Natural killer cell treated with Interleukin-12 subunit alpha and Interleukin-12 subunit beta and Interleukin-15 and Interleukin-18, amount 100 ng/mL, for 72 hours (primary cell): ENCODE results near the gene L1TD1. TPM values are rescaled to one million over a fixed set of nuclear protein-coding genes. Genes with fewer than 3 reads are reported as not detected.
A peak's percentile ranks its signal among the peaks of the same experiment; 100 is the strongest.
"Not testable (repeated sequence)": the region's sequence is repeated elsewhere in the genome, so short reads cannot be mapped to it uniquely, and the experiment has no call there.

ENCODE experiments used
- ATAC-seq, 2 donors: fragments of 150-1000 bp; cut with Tn5 transposase in 1 of 2; sonication (Bioruptor Pico), chemical (Tn5 transposase) in 1 of 2; 2 replicates each; pipeline ENCODE4 v1.10.0; 2021
- DNase-seq: peaks from one replicate; pipeline ENCODE4 v3.0.0; 2022; ENCODE audit warnings: low spot score
- H3K27ac Mint-ChIP-seq, 2 donors: 1 replicate in 1 of 2; 2 replicates in 1 of 2; pipeline ENCODE4 v1.8.0; 2022; ENCODE audit warnings: mixed read lengths in 2 of 2, mild to moderate bottlenecking in 1 of 2, moderate library complexity in 1 of 2
- H3K27me3 Mint-ChIP-seq, 2 donors: 1 replicate in 1 of 2; 2 replicates in 1 of 2; pipeline ENCODE4 v1.8.0; 2022; ENCODE audit warnings: mixed read lengths in 2 of 2
- H3K36me3 Mint-ChIP-seq: one replicate; pipeline ENCODE4 v1.8.0; 2022; ENCODE audit warnings: mixed read lengths
- H3K4me1 Mint-ChIP-seq, 2 donors: 1 replicate in 1 of 2; 2 replicates in 1 of 2; pipeline ENCODE4 v1.8.0; 2022; ENCODE audit warnings: low read depth in 2 of 2, mixed read lengths in 2 of 2, mild to moderate bottlenecking in 1 of 2
- H3K4me3 Mint-ChIP-seq: one replicate; pipeline ENCODE4 v1.8.0; 2022; ENCODE audit warnings: mixed read lengths
- H3K9me3 Mint-ChIP-seq: 2 replicates; pipeline ENCODE4 v1.8.0; 2022; ENCODE audit warnings: mixed read lengths
- total RNA-seq, 2 donors: library from RNA; stranded (reverse); gene quantifications; one replicate each; pipeline ENCODE4 v1.2.3, GENCODE V29; 2022

L1TD1 gene
- total RNA-seq, 2 donors from 2014 or later = not detected

DNA sequence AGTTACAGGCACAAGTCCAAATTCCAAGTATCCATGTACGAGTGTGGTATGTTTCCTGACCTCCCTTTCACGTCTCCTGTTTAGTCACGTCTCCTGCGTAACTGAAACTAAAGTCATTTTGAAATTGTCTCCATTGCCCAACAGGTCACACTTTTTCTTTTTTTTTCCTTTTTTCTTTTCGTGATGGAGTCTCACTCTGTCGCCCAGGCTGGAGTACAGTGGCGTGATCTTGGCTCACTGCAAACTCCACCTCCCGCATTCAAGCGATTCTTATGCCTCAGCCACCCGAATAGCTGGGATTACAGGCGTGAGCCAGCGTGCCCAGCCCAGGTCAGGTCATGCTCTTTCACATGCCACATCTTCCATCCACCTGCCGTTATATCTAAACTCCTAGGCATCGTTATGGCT is 38.2 kb downstream of the L1TD1 start:
- Mint-ChIP-seq H3K27me3 (peaks cover 8 to 13% of the 10 kb centered on the region in 2 donors), H3K4me1 (no peaks in the 10 kb centered on the region), H3K36me3 (no peaks in the 10 kb centered on the region), H3K9me3 (no peaks in the 10 kb centered on the region), H3K27ac (no peak overlapping the region), H3K4me3 (no peak overlapping the region)
- no peak for ATAC-seq
- no peak for DNase-seq

DNA sequence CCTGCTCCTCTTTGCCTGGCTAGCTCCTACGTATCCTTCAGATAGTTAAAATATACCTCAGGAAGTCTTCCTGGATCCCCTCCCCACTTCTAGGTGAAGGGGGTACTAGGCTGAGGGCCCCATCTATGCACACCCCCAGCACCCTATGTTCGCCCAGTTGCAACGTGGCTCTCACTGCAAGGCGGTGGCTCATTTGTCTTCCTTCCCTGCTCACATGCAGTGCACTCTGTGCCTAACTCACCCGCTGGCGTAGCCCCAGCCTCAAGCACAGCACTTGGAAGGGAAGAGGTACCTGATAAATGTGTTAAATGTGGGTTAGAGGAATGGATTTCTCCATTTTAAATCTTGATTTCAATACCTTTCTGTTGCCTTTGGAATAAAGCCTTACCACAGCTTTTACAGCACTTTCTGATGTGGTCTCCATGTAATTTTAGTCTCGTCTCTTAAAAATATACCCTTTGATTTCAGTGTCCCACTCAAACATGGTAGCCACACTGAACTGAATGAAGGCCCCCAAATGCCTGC is 39.3 kb downstream of the L1TD1 start:
- no peaks in the 10 kb centered on the region for H3K4me1 Mint-ChIP-seq
- H3K27ac Mint-ChIP-seq = no peak overlapping the region
- no peak overlapping the region for H3K4me3 Mint-ChIP-seq
- no peaks in the 10 kb centered on the region for H3K9me3 Mint-ChIP-seq
- H3K27me3 Mint-ChIP-seq = peaks cover 8 to 12% of the 10 kb centered on the region in 2 donors
- ATAC-seq (no peak), DNase-seq (no peak)
- no peaks in the 10 kb centered on the region for H3K36me3 Mint-ChIP-seq

DNA sequence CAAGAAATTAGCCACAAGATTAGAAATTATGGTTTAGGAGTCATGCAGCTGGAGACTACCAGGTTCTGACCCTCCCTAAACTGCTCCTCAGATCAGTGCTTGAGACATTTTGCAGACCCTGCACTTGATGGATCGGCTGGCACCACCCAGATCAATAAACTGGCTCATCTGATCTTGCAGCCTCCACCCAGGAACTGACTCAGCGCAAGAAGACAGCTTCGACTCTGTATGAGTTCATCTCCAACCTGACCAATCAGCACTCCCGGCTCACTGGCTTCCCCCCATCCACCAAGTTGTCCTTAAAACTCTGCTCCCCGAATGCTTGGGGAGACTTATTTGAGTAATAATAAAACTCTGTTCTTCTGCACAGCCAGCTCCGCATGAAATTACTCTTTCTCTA is 40.0 kb downstream of the L1TD1 start:
- H3K27me3 Mint-ChIP-seq = peaks cover 8 to 10% of the 10 kb centered on the region in 2 donors
- ATAC-seq = no peak
- no peaks in the 10 kb centered on the region for H3K4me1 Mint-ChIP-seq
- H3K4me3 Mint-ChIP-seq = no peak overlapping the region
- no peaks in the 10 kb centered on the region for H3K36me3 Mint-ChIP-seq
- no peak overlapping the region for H3K27ac Mint-ChIP-seq
- no peak for DNase-seq
- H3K9me3 Mint-ChIP-seq = no peaks in the 10 kb centered on the region

DNA sequence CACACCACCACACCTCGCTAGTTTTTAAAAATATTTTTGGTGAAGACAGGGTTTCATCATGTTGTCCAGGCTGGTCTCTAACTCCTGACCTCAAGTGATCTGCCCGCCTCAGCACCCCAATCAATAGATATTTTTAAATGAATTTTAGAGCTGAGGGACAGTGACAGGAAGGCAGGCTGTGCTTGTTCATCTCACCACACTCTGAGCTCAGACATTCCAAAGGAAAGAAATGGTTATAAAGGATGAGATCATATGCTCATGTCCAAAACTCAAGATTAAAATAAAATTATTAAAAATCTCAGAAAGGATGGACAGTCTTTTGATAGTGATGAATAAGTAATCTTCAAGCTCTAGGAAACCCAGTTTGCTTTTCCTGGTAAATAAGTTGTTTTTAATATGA is 40.9 kb downstream of the L1TD1 start:
- Mint-ChIP-seq H3K36me3 (no peaks in the 10 kb centered on the region), H3K27me3 (peaks cover 8 to 9% of the 10 kb centered on the region in 2 donors), H3K27ac (no peak overlapping the region), H3K4me3 (no peak overlapping the region), H3K4me1 (no peaks in the 10 kb centered on the region), H3K9me3 (no peaks in the 10 kb centered on the region)
- ATAC-seq = no peak
- no peak for DNase-seq

DNA sequence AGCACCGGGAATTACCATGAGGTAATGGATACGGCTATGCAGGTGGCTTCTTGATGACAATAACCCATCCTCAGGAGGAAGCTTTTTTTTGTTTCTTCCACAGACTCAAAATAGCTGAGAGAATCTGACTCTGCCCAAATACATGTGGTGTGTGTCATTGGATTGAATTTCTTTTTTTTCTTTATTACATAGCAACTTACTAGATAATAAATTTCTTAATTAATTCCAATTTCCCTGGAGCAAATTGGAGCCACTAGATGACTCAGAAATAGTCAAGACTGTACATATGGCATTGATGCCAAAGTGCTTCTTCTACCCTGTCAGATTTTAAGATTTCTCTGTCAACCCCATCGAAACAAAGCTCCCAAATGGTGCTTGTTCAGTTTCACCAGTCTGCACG is 42.7 kb downstream of the L1TD1 start:
- Mint-ChIP-seq H3K4me1 (no peaks in the 10 kb centered on the region), H3K4me3 (no peak overlapping the region), H3K9me3 (no peaks in the 10 kb centered on the region), H3K27ac (no peak overlapping the region), H3K27me3 (peaks cover 5 to 8% of the 10 kb centered on the region in 2 donors), H3K36me3 (no peaks in the 10 kb centered on the region)
- no peak for ATAC-seq
- DNase-seq = no peak

DNA sequence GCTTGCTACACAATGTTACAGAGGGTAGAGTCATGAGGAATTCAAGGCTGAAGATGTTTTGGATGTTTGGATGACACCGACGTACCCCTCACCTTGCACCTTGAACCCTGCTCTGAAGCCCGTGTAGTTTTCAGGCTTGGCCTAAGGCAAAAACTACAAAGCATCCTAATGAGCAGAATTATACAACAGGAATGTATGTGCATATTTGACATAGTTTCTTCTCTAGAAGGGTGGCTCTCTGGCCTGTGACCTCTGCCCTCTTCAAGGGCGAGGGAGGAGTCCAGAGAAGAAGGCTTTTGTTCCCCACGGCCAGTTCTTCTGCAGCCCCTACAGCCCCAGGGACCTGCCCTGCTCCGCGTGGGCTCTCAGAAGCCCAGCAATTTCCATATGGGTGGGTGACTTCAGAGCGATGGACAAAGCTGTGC is 43.3 kb downstream of the L1TD1 start:
- no peak overlapping the region for H3K4me3 Mint-ChIP-seq
- H3K36me3 Mint-ChIP-seq = no peaks in the 10 kb centered on the region
- H3K27ac Mint-ChIP-seq = no peak overlapping the region
- DNase-seq (no peak), ATAC-seq (peak in 1 of 2 donors; percentile 55)
- peaks cover 3 to 8% of the 10 kb centered on the region in 2 donors for H3K27me3 Mint-ChIP-seq
- H3K4me1 Mint-ChIP-seq = no peaks in the 10 kb centered on the region
- no peaks in the 10 kb centered on the region for H3K9me3 Mint-ChIP-seq

DNA sequence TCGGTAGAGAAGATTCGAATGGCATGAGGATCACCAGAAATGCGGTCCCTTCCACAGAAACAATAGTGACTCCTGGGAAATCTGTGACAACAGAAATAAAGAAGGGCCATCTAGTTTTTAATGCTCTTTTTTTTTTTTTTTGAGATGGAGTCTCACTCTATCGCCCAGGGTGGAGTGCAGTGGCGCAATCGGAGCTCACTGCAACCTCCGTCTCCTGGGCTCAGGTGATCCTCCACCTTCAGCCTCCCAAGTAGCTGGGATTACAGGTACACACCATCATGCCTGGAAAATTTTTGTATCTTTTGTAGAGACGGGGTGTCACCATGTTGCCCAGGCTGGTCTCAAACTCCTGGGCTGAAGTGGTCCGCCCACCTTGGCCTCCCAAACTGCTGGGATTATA is 43.9 kb downstream of the L1TD1 start:
- H3K4me1 Mint-ChIP-seq = no peaks in the 10 kb centered on the region
- no peaks in the 10 kb centered on the region for H3K36me3 Mint-ChIP-seq
- ATAC-seq = no peak
- H3K9me3 Mint-ChIP-seq = no peaks in the 10 kb centered on the region
- peaks cover 0 to 6% of the 10 kb centered on the region in 2 donors for H3K27me3 Mint-ChIP-seq
- H3K27ac Mint-ChIP-seq = no peak overlapping the region
- no peak overlapping the region for H3K4me3 Mint-ChIP-seq
- DNase-seq = no peak

DNA sequence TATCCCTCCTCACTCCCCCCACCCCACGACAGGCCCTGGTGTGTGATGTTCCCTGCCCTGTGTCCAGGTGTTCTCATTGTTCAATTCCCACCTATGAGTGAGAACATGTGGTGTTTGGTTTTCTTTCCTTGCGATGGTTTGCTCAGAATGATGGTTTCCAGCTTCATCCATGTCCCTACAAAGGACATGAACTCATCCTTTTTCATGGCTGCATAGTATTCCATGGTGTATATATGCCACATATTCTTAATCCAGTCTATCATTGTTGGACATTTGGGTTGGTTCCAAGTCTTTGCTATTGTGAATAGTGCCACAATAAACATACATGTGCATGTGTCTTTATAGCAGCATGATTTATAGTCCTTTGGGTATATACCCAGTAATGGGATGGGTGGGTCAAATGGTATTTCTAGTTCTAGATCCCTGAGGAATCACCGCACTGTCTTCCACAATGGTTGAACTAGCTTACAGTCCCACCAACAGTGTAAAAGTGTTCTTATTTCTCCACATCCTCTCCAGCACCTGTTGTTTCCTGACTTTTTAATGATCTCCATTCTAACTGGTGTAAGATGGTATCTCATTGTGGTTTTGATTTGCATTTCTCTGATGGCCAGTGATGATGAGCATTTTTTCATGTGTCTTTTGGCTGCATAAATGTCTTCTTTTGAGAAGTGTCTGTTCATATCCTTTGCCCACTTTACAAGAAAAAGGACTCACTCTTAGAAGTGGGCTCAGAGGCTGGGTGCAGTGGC is 45.2 kb downstream of the L1TD1 start:
- not testable (repeated sequence) for H3K4me3 Mint-ChIP-seq, H3K27ac Mint-ChIP-seq, H3K36me3 Mint-ChIP-seq, H3K27me3 Mint-ChIP-seq, ATAC-seq, DNase-seq, H3K4me1 Mint-ChIP-seq, H3K9me3 Mint-ChIP-seq

DNA sequence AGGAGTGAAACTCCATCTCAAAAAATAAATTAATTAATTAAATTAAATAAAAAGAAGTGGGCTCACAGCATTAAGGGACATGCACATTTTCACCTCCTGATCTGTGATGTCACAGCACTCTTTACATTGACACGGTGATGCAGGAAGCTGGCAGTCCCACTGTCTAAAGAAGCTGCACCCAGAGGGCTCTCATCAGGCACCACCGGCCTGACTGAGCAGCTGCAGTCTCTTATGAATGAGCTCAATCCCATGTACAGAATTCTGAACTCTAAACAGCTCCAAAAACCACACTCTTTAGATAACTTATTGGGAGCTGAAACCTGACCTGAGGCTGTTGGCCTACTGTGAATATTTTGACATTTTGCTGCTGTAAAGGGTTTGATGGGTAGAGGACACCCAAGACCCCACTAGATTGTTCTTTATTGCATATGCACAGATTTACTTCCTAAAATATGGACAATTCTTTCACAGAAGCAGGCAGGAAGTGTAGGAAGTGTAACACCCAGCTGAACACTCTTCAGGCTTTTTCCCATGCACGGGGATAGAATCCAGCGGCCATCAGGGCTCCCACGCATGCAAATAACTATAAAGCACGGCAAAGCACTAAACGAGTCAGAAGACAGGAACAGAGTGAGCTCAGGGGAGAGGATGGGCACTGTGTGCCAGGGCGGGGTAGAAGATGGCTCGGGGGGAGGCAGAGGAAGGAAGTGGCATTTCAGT is 46.2 kb downstream of the L1TD1 start:
- Mint-ChIP-seq H3K27me3 (no peaks in the 10 kb centered on the region), H3K4me3 (no peak overlapping the region), H3K9me3 (no peaks in the 10 kb centered on the region), H3K27ac (no peak overlapping the region), H3K4me1 (no peaks in the 10 kb centered on the region), H3K36me3 (no peaks in the 10 kb centered on the region)
- no peak for ATAC-seq
- no peak for DNase-seq

DNA sequence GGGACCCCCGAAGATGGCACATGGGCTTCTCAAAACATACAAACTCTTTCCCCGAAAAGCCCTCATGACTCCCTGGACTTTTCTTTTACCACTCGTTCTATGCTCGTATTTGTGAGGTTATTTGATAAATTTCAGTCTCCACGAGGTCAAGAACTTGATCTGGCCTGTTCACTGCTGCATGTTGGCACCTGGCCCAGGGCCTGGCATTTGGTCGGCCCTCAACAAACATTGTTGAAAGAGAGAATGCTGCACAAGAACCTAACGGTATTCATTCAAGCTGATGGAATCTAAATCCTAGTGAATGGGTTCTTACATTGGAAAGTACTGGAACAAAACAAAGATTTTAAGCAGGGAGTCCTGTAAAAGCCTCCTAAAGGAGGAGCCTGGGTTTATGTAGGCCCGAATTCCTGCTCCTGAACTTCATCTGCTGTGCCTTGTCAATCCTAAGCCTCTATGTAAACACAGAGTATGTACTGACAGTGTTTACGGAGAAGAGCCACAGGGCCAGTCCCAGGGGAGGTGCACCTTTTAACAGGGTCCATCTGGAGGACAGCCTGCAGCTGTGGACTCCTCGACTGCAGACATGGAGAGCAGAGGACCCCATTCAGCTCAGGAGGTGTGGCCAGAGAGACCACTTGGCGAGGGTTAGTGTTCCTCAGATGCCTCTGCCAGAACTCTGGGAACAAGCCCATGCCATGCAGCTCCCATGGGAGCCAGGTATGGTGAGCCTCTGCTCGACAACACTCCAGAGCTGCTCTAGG is 46.9 kb downstream of the L1TD1 start:
- H3K4me3 Mint-ChIP-seq = no peak overlapping the region
- H3K9me3 Mint-ChIP-seq = no peaks in the 10 kb centered on the region
- H3K4me1 Mint-ChIP-seq = no peaks in the 10 kb centered on the region
- no peak overlapping the region for H3K27ac Mint-ChIP-seq
- H3K27me3 Mint-ChIP-seq = no peaks in the 10 kb centered on the region
- no peaks in the 10 kb centered on the region for H3K36me3 Mint-ChIP-seq
- DNase-seq (no peak), ATAC-seq (no peak)

DNA sequence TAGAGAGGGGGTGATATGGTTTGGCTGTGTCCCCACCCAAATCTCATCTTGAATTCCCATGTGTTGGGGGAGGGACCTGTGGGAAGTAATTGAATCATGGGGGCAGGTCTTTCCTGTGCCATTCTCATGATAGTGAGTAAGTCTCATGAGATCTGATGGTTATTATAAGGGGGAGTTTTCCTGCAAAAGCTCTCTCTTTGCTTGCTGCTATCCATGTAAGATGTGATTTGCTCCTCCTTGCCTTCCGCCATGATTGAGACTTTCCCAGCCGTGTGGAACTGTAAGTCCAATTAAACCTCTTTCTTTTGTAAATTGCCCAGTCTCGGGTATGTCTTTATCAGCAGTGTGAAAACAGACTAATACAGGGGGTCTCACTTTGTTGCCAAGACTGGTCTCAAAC is 49.7 kb downstream of the L1TD1 start:
- not testable (repeated sequence) for H3K36me3 Mint-ChIP-seq, H3K27me3 Mint-ChIP-seq, H3K27ac Mint-ChIP-seq, ATAC-seq, DNase-seq, H3K4me3 Mint-ChIP-seq, H3K4me1 Mint-ChIP-seq, H3K9me3 Mint-ChIP-seq

DNA sequence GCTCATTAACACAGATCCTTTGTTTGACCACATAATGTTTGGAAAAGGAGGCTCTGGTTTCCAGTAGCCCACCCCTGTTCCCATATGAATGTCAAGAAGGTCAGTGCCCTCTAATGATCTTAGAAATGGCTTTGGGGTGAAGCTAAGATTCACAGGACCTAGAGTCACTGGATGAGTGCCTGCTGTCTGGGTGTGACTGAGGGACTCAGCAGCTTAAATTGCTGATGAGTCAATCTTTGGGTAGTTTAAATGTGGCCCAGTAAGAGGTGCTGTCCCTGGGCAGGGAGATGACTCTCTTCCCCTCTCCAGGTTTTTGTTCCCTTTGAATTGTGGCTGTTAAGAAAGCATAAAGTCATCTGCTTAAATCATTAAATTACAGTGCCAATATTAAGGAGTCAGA is 50.6 kb downstream of the L1TD1 start:
- DNase-seq (no peak), ATAC-seq (no peak)
- no peaks in the 10 kb centered on the region for H3K36me3 Mint-ChIP-seq
- no peak overlapping the region for H3K4me3 Mint-ChIP-seq
- H3K27me3 Mint-ChIP-seq = peaks cover under 1 to 2% of the 10 kb centered on the region in 2 donors
- no peak overlapping the region for H3K27ac Mint-ChIP-seq
- no peaks in the 10 kb centered on the region for H3K9me3 Mint-ChIP-seq
- H3K4me1 Mint-ChIP-seq = no peaks in the 10 kb centered on the region

DNA sequence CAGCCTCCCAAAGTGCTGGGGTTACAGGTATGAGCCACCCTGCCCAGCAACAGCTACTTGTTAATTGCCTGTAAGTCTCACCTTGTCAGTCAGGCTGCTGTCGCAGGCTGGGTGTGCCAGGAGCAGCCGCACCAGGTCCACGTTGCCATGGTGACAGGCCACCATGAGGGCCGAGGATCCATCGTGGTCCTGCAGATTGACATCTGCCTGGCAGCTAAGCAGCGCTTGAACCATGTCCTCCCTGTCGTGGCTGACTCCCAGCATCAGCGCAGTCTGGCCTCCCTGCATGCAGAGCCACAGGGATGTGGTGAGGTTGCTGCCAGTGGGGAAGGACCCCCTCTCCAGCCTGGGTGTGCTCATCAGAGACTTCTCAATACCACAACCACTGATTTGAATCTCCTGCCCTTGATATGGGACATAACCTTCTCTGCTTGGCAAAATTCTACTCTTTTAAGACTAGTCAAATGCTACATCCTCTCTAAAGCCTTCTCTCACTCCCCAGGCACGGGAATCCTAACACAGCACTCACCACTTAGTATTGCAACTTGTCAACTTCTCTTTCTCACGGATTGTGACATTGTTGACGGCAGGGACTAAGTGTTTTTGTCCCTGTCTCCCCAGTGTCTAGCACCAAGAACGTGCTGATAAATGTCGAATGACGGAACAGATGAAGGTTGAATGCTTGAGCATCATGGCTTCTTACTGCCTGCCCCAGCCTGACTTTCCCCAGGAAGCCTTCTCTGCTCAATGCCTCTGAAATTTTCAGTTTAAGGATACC is 52.9 kb downstream of the L1TD1 start:
- peaks cover 2 to 5% of the 10 kb centered on the region in 2 donors for H3K27me3 Mint-ChIP-seq
- no peaks in the 10 kb centered on the region for H3K4me1 Mint-ChIP-seq
- no peak overlapping the region for H3K4me3 Mint-ChIP-seq
- no peak for DNase-seq
- H3K36me3 Mint-ChIP-seq = no peaks in the 10 kb centered on the region
- no peak for ATAC-seq
- H3K9me3 Mint-ChIP-seq = no peaks in the 10 kb centered on the region
- H3K27ac Mint-ChIP-seq = no peak overlapping the region
